ENCODE results near the gene DIAPH1.

DIAPH1 gene

DNA sequence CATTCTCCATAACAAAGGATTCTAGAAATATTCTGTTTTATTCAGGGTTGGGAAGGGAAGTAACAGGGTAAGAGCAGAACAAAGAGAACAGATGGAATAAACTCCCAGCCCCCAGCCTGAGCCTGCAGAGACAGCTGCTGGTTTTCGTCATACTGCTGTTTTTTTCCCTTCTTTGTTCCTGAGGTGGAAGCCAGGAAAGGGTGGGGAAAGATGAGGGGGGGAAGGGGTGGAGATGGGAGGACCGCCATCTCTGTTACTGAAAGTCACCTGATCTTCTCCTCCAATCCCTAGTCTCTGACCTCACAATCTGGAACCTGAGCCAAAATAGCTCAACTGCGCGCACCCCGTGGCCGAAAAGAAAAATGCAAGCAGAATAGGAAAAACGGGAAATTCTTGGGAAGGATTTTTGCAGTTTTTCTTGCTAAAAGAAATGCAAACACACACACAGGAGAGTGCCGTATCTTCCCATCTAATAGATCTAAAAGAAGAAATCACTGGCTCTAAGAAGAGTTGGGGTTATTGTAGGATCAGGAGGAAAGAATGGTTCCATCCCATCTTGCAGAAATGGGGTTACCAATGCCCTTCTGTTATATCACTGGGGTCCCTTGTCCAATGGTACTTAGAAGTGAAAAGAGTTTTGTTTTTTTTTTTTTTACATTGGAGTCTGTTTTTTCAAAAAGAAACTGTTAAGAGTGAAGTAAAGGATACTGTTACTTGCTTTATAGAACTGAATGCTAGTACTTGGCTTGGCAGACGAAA lies 57.9 kb downstream of the DIAPH1 start:
- DNase-seq (ENCODE audit: low spot score): peak; percentile 89

DNA sequence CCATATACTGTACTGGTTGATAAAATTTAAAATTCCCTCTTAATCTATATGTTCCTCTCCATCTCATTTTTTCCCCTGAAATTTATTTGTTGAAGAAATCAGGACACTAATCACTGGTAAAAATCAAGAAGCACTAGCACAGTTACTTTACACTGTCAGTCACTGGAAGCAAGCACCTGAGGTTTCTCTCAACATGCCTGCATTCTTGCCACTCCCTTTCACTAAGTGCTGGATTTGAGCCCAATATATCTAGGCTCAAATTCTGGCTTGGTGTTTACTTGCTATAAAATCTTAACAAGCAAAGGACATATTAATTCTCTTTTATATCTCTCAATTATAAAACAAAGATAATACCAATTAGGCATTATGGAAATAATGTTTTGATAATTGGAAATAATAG lies 58.6 kb downstream of the DIAPH1 start:
- DNase-seq (ENCODE audit: low spot score): no peak

GRCh38 chr5:141559461-141559860 lies 59.3 kb downstream of the DIAPH1 start:
- no peak for DNase-seq (ENCODE audit: low spot score)

DNA sequence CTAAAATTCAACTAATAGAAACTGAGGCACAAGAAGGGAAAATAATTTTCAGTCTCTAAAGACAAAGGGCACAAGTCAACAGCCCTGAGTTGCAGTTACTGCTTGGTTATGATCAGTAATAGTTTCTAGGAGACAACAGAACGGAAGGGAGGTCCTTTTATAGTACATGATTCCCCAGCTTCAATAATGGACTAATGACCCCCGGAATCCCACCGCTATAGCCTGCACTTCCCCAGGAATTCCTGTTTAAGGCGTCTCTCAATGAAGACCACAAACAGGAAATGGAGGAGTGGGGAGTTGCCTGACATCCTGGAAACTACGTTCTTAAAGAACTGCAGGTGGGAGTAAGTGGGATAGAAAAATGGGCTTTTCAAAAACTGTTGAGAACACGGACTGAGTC lies 60.6 kb downstream of the DIAPH1 start:
- DNase-seq (ENCODE audit: low spot score): no peak

DNA sequence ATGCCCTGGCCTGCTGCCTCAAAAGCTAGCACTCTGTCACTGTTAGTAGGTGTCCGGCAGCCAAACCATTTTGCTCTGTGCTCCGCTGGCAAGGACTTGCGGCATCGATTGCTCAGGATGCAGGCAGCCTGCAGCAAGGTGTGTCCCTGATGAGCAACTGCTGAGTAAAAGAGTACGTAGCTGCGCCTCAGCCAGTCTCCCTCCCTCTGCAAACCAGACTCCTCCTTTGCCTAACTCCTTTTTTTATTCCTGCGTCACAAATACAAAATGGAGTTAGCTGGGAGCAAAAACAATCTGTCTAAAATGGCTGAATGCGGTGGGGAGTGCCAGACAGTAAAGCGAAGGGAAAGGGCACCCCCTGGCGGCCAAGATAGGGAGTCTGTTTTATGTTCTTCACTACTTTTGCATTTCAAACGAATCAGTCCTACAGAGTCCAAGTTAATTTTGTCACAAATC lies 61.1 kb downstream of the DIAPH1 start:
- DNase-seq (ENCODE audit: low spot score): peak; percentile 89

- DNase-seq (ENCODE audit: low spot score): no peak
These were observed 70.9 kb downstream of the DIAPH1 start for GRCh38 chr5:141547921-141548320.

DNA sequence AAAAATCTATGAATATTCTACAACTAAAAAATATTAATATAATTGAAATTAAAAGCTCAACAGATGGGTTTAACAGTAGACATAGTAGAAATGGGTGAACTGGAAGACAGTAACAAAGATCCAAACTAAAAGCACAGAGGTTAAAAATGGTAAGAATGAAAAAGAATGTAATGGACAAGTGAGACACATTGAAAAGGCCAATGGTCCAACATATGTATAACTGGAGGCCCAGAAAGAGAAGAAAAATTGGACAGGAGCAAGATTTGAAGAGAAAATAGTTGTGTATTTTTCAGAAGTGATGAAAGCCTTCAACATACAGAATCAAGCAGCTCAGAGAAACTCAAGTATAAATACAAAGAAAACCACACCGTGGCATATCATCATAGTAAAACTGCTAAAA lies 71.3 kb downstream of the DIAPH1 start:
- DNase-seq (ENCODE audit: low spot score): no peak

DNA sequence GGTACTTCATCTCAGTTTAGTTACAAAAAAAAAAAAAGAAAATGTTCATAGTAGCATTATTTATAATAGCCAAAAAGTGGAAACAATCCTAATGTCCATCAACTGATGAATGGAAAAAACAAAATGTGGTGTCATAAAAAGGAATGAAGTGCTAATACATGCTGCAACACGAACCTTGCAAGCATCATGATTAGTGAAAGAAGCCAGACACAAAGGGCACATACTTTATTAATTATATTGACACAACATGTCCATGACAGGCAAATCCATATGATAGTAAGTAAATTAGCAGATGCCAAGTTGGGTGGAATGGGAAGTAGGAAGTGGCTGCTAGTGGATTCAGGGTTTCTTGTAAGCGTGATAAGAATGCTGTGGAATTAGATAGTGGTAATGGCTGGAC lies 75.7 kb downstream of the DIAPH1 start:
- no peak for DNase-seq (ENCODE audit: low spot score)

GRCh38 chr5:141534492-141535213 lies 84.1 kb downstream of the DIAPH1 start:
- DNase-seq (ENCODE audit: low spot score): no peak

DNA sequence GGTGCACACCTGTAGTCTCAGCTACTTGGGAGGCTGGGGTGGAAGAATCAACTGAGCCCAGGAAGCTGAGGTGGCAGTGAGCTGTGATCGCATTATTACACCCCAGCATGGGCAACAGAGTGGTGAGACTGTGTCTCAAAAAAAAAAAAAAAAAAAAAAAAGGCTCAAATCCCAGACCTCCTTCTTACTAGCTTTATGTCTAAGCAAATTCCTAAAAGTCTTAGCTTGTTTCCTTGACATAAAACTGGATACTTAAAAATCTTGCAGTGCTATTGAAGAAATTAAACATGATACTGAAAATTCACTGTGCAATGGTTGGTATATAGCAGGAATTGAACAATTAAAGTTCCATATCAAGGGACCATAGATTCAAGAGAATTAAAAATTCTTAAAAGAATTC lies 84.9 kb downstream of the DIAPH1 start:
- no peak for DNase-seq (ENCODE audit: low spot score)

DNA sequence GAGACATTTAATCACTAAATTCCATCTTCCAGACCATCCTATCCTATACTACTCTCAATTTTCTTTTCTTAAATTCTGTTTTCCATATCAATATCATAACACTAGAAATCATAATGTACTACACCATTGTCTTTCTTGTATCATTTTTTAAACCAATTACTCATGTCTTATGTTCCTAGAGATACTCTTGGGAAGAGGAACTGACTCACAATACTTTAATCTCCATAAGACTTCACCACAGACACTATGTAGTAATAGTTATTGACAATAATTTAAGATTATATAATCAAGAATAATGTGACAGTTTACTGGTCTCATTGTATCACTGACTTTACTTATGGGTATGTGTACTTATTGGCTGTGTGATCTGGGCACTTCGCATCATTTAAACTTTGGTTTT lies 86.1 kb downstream of the DIAPH1 start:
- DNase-seq (ENCODE audit: low spot score): no peak

GRCh38 chr5:141529873-141530272 lies 88.9 kb downstream of the DIAPH1 start:
- no peak for DNase-seq (ENCODE audit: low spot score)

DNA sequence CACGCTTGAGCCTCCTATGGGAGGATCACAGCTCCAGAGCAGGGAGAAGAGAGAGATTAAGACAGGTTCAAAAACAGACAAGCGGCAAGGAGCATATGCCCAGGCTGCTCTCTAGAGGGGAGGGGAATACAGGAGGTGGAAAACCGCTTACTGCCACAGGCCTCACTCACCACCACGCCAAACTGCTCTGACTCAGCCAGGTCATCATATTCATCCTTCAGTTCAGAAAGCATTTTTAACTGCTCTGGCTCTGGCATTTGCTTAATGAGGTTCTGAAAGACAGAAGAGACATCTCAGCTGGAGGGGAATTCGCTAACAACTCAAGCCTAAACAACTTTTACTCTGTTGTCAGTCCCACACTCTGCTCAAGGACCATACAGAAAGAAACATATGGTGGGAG lies 89.8 kb downstream of the DIAPH1 start:
- peak; percentile 47 for DNase-seq (ENCODE audit: low spot score)

GRCh38 chr5:141528291-141528984 lies 90.4 kb downstream of the DIAPH1 start:
- DNase-seq (ENCODE audit: low spot score): no peak

- no peak for DNase-seq (ENCODE audit: low spot score)
These were observed 91.4 kb downstream of the DIAPH1 start for GRCh38 chr5:141527426-141527825.

GRCh38 chr5:141525653-141526052 lies 93.1 kb downstream of the DIAPH1 start:
- DNase-seq (ENCODE audit: low spot score): no peak

DNA sequence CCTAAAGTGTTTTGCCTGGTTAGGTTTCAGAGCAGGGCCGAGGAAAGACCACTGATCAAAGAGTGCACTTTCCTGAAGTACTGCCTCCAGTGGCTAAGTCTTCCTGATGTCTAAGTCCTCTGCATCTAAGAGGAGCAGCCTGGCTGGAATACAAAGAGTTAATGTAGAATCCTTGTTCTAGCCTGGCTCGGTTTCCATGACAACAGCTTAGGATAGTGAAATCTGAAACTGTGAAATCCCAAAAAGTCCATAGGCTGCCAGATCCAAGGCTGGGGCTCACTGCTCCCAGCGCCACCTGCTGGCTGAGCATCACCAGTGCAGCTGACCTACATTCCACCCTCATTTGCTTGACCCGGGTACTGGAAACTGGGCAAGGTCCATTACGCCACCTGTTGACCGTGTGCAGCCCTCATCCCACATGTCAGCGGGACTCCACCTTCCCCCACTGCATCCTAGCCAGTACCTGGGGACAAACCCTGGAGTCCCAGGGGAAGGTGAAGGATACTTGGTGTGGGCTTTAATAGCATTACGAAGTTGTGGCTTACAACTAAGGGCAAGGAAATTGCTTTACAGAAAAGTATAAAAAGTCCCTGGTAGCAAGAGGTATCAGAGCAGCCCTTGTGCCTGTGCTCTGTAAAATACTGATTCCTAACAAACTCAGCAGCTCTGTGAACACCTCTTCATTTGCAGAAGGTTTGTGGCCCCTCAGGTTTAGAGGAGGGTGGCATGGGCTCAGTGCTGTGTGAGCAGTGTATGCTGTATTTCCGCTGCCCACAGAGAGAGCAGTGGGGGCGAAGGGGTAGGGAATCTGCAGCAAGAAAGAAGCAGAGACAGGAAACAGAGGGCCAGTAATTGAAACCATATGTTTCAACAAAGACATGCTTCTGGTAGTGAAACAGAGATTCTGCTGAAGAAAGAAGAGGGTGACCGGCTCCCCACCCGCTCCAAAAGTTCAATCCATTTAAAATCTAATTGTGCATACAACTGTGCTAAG lies 93.9 kb downstream of the DIAPH1 start:
- peak; percentile 92 for DNase-seq (ENCODE audit: low spot score)

GRCh38 chr5:141523991-141524390 lies 94.8 kb downstream of the DIAPH1 start:
- DNase-seq (ENCODE audit: low spot score): no peak

DNA sequence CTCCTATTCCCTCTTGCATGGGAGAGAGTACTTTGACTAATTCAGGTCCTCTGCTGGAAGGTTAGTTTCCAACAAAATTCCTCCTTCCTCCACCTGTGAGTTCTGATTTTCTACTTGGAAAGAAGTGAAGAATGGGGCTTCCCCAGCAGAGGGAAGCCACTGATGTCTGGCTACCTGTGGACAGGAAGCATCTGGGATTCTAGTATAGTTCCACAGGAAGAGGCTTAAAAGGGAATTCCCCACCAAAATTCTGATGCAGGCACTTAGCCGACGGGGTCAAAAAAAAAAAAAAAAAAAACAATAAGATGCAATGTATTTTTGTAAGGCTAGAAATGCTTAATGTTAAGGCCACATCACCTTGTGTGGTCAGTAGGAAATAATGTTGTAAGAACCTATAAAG lies 96.5 kb downstream of the DIAPH1 start:
- no peak for DNase-seq (ENCODE audit: low spot score)

DNA sequence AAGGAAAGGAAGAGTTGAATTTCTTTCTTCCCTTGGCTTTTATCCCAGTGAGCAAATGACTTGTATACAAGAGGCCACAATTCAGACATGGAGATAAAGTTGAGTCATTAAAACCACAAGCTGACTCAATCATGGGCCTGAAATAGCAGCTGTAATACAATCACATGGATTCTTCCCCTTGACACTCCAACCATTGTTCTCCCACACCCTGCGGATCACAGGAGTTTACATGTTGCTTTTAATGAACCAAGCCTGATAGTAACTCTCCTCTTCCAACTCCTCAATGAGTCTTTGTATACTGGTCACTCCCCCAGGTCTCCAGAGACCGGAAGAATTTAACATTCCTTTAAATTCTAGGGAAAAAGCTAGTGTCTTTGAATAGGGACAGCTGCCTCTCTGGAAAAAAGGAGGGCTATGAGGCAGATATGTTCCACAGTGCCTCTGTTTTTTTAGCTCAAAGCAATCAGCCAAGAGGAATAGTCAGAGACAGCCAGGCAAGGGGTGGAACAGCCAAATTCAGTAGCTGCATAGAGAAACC lies 97.5 kb downstream of the DIAPH1 start:
- DNase-seq (ENCODE audit: low spot score): peak; percentile 90
